ENCODE results near the gene AVL9. TPM values are rescaled to one million over a fixed set of nuclear protein-coding genes. Genes with fewer than 3 reads are reported as not detected.

AVL9 gene
- total RNA-seq, 1 experiment from 2014 or later, result 9.3 TPM

DNA sequence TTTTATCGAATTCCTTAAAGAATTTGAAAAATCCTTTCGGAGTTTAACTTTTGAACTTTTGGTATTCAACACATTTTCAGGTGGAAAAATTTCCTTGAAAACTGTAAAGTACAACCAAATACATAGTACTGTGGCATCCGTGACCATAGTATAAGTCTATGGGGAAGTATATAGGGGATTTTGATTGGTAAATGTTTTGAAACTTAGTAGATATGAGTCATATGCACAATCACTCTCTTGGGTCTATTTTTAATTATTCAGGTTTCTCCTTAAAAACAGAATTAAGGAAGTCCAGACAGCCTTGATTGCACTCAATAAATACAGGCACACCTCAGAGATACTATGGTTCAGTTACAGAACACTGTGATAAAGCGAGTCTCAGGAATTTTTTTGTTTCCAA is 64.2 kb downstream of the AVL9 start:
- Histone ChIP-seq H3K4me3 (no peak overlapping the region), H3K27me3 (no peaks in the 10 kb centered on the region), H3K36me3 (peaks cover 51% of the 10 kb centered on the region), H3K9me3 (no peaks in the 10 kb centered on the region)
- no peak for DNase-seq

DNA sequence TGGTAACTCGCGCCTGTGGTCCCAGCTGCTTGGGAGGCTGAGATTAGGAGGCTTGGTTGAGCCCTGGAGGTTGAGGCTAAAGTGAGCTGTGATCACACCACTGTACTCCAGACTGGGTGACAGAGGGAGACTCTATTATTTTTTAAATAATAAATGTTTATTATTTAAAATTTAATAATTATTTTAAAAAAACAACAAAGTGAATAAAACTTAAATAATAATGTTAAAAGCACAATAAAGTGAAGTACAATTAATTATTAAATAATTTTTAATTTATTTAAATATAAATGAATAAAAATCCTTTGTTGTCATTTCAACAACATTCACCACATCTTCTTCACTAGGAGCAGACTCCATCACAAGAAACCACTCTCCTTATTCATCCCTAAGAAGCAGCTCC is 64.8 kb downstream of the AVL9 start:
- DNase-seq, result no peak
- Histone ChIP-seq H3K36me3 (peaks cover 45% of the 10 kb centered on the region), H3K27me3 (no peaks in the 10 kb centered on the region)

DNA sequence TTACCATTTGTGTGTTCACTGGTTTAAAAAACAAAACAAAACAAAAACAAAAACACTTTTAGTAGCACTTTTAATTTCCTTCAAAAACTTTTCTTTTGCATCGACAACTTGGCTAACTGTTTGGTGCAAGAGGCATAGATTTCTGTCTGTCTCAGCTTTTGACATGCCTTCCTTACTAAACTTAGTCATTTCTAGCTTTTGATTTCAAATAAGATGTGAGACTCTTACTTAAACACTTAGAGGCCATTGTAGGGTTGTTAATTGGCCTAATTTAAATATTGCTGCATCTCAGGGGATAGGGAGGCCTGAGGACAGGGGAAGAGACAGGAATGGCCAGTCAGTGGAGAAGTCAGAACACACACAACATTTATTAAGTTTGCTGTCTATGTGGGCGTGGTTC is 66.3 kb downstream of the AVL9 start:
- Histone ChIP-seq H3K36me3 (peaks cover 40% of the 10 kb centered on the region), H3K4me3 (no peak overlapping the region), H3K27me3 (no peaks in the 10 kb centered on the region), H3K9me3 (no peaks in the 10 kb centered on the region)
- DNase-seq, result no peak

More for the DNA sequence above, 64.8 kb downstream of the AVL9 start:
- H3K9me3 ChIP-seq, result no peaks in the 10 kb centered on the region
- H3K4me3 ChIP-seq, result no peak overlapping the region

DNA sequence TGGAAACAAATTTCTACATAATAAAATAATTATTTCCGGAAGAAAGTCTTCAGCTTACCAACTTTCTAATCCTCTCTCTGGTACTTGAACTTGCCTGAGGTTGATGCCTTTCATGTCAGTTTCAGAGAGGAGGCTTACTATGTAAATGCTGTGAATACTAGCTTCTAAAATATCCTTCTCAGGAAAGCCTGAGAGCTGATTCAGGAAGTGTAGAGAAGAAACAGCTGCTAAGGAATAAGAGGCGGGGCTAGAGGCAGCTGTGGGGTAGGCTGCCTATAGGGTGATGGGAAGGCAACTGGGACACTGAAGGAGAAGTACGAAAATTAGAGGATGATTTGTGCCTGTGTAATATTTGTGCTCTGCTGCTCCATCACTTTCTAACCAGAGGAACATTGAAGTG is 69.3 kb downstream of the AVL9 start:
- no peak overlapping the region for H3K4me3 ChIP-seq
- H3K9me3 ChIP-seq, result no peaks in the 10 kb centered on the region
- peaks cover 32% of the 10 kb centered on the region for H3K36me3 ChIP-seq
- no peaks in the 10 kb centered on the region for H3K27me3 ChIP-seq
- no peak for DNase-seq

DNA sequence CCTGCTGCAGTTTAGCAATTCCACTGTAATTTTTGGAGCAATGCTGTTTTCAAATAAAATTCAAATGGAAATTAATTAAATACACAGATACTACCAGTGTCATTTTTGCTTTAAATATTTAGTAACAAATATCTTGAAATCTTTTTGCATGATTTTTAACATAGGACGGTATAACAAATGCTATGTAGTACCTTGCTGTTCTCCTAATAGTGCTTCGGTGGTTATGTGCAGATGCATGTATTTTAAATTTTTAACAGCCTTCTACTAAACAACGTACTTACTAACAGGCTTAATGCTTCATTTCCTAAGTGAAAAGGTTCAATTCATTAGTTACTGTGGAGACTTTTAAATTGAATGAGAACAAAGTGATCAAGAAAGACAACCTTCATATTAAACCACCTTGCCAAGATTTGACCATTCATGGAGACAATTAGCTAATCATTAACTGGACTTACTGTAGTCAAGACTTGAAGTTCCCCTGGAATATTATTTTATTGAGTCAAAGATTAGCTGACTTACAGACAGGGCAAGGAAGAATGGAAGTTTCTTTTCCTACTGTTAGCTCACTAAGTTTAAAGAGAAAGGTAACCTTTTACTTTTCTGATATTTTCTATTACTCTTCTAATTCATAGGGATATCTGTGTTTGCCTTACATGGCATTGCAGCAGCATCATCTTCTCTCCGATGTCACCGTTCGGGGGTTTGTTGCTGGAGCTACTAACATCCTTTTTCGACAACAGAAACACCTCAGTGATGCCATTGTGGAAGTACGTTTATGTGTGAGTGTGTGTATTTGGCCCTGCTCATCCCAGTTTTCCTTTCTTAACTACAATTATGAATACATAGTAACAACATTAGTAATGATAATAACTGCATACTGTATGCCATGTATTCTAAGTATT is 74.3 kb downstream of the AVL9 start:
- Histone ChIP-seq H3K9me3 (no peaks in the 10 kb centered on the region), H3K4me3 (no peak overlapping the region)

DNA sequence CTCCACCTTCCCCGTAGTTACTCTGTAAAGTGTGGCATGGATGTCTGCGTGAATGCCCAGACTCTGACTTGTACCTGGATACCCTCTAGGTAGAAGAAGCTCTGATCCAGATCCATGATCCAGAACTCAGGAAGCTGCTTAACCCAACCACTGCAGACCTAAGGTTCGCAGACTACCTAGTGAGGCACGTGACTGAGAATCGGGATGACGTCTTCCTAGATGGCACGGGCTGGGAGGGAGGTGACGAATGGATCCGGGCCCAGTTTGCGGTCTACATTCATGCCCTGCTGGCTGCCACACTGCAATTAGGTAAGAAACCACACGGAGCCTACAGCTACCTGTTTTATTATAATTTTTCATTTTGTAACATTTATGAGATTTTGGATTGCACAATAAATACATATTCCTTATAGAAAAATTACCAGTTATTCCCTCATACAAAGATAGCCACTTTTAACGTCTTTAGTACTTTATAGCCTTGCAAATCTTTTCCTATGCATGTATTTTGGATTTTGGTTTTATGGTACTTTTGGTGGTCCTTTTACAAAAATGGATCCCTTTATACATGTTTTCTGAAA is 77.9 kb downstream of the AVL9 start:
- Histone ChIP-seq H3K4me3 (no peak overlapping the region), H3K9me3 (no peaks in the 10 kb centered on the region), H3K27me3 (no peaks in the 10 kb centered on the region), H3K36me3 (peaks cover 49% of the 10 kb centered on the region)
- no peak for DNase-seq

More for the DNA sequence above, 74.3 kb downstream of the AVL9 start:
- no peaks in the 10 kb centered on the region for H3K27me3 ChIP-seq
- no peak for DNase-seq
- peaks cover 28% of the 10 kb centered on the region for H3K36me3 ChIP-seq

DNA sequence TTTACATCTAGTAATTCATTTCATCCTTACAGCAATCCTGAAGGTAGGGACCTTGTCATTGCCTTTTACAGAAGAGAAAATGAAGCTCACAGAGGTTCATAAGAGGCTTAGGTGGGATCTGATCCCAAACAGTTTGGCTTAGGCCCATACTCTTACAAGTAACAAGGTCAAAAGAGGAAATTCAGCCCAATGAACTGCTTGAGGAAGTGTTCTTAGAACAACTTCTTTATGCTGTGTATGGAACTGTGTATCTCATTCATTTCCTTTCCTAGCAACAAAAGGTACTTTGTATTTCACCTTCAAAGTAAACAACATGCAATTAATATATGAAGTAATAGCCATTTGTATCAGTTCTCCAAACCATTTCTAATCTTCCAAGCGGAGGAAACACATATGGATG is 79.3 kb downstream of the AVL9 start:
- no peak for DNase-seq
- H3K9me3 ChIP-seq, result no peaks in the 10 kb centered on the region
- no peak overlapping the region for H3K4me3 ChIP-seq
- H3K36me3 ChIP-seq, result peaks cover 47% of the 10 kb centered on the region
- H3K27me3 ChIP-seq, result no peaks in the 10 kb centered on the region

DNA sequence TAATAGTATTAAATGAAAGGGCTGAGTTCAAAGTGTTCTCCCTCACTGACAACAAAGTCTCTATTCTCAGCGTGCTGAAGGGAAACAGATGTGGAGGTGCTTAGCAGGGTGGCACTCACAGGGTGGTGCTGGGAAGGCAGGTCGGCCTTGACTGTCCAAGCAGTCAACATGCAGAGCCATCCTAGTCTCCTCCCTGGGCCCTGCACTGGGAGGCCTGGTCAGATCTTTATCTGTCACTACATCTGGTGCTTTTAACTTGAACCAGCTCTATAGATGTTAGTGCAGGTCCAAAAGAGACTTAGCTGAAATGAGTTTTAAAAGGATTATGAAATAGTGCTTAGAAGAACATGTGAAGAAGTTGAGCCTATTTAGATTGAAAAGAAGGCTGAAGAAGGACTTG is 82.1 kb downstream of the AVL9 start:
- Histone ChIP-seq H3K4me3 (no peak overlapping the region), H3K36me3 (peaks cover 60% of the 10 kb centered on the region), H3K27me3 (no peaks in the 10 kb centered on the region), H3K9me3 (no peaks in the 10 kb centered on the region)
- DNase-seq, result no peak

DNA sequence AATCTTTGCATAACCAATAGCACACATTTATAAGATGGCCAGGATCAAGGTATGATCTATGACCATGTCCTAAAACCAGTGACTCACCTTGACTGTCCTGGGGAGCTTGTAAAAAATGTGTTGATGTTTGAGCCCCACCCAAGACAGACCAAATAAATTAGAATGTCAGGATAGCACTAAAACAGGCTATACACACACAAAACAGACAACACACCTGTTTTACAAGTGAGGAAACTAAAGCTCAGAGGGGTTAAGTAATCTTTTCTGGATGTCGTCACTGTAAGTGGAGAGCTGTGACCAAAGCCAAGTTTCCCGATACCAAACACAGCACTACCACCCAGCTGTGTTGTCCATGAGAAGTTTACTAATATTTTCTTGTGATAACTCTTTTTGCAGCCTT is 84.5 kb downstream of the AVL9 start:
- Histone ChIP-seq H3K27me3 (no peaks in the 10 kb centered on the region), H3K4me3 (no peak overlapping the region), H3K9me3 (no peaks in the 10 kb centered on the region), H3K36me3 (peaks cover 64% of the 10 kb centered on the region)
- DNase-seq, result no peak

DNA sequence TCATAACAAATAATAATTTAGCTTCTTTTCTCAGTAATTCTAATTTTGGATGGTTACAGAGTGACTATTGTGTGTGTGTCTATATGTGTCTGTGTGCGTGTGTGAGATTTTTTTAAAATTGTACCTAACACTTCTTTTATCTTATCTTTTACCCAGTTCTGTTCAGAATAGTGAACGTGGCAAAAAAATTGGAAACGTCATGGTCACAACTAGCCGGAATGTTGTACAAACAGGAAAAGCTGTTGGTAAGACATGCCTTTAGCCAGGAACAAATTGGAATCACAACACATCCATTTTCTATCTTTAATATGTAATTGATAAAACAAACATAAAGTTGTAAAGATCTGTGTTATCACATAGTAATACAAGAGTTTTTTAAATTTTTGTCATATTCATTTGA is 85.4 kb downstream of the AVL9 start:
- H3K27me3 ChIP-seq, result no peaks in the 10 kb centered on the region
- H3K4me3 ChIP-seq, result no peak overlapping the region
- no peak for DNase-seq
- no peaks in the 10 kb centered on the region for H3K9me3 ChIP-seq
- peaks cover 58% of the 10 kb centered on the region for H3K36me3 ChIP-seq

DNA sequence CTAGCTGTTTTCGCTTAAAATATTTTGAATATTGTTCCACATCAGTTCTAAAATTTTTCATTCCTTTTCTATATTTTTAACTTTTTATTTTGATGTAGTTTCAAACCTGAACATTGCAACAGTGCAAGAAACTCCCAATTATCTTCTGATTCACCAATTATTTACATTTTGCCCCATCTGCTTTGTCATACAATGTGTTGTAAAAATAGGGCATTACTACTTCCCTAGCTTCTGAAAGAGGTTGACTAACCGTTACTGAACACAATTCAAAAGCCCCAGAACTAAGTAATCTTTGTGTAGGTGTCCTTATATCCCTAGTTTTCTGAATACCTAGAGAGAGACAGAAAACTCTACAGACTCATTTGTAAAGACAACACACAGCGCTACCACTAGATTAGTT is 86.7 kb downstream of the AVL9 start:
- DNase-seq, result no peak
- Histone ChIP-seq H3K36me3 (peaks cover 53% of the 10 kb centered on the region), H3K27me3 (no peaks in the 10 kb centered on the region), H3K9me3 (no peaks in the 10 kb centered on the region), H3K4me3 (no peak overlapping the region)

DNA sequence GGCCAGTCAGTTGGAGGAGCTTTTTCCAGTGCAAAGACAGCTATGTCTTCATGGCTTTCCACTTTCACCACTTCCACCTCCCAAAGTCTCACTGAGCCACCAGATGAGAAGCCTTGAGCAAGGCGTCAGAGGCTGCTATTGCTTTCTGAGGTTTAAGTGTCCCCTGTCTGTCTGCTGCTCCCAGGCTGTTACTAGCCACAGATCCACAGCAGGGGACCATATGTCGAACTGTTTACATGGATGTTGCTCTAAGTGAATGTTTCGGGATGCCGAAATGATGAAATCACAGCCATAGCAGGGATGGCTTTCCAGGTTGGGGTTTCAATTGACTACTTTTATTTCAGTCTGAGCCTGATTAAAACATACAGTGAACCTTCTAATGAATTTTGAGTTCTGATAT is 88.5 kb downstream of the AVL9 start:
- no peak for DNase-seq
- H3K4me3 ChIP-seq, result no peak overlapping the region
- H3K9me3 ChIP-seq, result no peaks in the 10 kb centered on the region
- no peaks in the 10 kb centered on the region for H3K27me3 ChIP-seq
- peaks cover 57% of the 10 kb centered on the region for H3K36me3 ChIP-seq

DNA sequence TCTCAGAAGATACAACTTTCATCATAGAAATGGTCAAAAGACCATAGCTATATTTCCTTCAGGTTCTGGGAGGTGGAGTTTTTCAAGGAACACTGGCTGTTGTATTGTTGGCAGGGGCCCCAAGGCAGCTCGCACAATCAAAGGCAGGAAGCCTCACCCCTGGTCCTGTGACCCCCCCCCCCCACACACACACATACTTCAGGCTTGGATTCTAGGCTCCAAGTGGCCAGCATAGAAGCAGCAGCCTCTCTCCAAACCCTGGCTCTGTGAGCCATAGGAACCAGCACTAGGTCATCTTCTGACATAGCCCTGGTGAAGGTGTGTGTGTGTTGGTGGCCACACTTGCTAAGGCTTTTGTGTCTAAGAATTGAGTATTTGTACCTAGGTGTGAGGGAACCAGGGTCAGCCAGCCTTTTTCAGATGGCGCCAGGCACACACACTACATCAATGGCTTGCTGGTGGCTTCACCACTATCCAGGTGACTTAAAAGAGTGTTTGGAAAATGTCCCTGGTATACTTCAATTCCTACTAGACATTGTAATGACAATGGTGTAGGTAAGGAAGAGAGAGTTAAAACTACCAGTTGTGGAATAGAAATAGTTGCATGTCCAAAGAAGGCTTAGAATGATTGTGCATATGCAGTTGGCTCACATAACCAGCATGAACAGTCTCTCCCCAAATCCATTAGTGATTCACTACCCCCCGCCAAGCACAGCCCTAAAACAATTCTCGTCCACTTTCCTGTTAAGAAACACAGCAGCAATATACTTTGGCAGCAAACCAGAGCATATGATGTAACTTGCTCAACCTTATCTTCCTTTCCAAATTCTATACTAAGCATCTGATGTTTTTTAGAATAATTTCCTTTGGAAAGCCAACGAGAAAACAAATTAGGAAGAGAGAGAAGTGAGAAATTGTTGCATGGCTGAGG is 91.3 kb downstream of the AVL9 start:
- Histone ChIP-seq H3K9me3 (no peaks in the 10 kb centered on the region), H3K4me3 (no peak overlapping the region), H3K27me3 (no peaks in the 10 kb centered on the region), H3K36me3 (peaks cover 51% of the 10 kb centered on the region)
- DNase-seq, result peak; percentile 90

DNA sequence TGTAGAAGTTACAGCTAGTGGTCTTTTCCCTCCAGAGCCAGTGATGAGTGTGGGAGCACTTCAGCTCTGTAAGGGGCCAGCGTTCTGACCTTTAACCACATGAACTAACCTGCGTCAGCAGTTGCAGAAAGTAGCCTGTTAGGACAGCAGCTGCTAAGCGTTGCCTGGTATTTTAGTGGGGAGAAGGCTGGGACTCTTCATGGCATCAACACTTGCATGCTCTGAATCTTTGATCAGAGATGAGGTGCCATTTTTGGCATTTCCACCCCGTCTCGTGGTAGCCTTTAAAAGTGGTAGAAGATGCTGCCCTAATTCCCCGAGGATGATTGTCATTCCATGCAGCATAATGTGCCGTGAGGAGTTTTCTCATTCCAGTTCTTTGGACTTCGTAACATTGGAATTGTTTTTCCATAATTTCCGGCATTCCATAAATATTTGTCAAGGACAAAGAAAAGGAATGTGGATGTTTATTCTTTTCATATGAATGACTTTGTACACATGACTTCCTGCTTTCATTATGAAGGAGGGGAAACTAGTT is 92.2 kb downstream of the AVL9 start:
- DNase-seq, result no peak
- H3K4me3 ChIP-seq, result no peak overlapping the region
- H3K36me3 ChIP-seq, result peaks cover 47% of the 10 kb centered on the region
- no peaks in the 10 kb centered on the region for H3K27me3 ChIP-seq
- no peaks in the 10 kb centered on the region for H3K9me3 ChIP-seq

DNA sequence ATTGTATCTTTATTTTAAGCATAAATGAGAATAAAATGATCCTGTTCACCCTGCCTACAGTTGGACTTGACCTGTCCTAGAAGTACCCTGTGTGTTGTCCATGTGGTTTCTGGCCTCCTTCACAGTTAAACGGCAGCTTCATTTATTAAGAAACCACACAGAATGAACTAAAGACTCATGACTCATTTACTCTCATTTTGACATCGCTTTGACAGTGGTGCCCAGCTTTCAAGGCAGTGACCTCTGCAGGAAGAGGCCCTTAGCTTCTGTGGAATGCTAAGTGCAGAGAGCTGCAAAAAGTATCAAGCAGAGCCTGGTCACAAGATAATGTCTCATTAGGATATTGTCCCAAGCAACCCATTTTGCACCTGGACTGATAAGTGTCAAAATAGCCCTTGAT is 93.4 kb downstream of the AVL9 start:
- no peaks in the 10 kb centered on the region for H3K27me3 ChIP-seq
- no peak overlapping the region for H3K4me3 ChIP-seq
- no peaks in the 10 kb centered on the region for H3K9me3 ChIP-seq
- peaks cover 37% of the 10 kb centered on the region for H3K36me3 ChIP-seq
- peak; percentile 41 for DNase-seq

DNA sequence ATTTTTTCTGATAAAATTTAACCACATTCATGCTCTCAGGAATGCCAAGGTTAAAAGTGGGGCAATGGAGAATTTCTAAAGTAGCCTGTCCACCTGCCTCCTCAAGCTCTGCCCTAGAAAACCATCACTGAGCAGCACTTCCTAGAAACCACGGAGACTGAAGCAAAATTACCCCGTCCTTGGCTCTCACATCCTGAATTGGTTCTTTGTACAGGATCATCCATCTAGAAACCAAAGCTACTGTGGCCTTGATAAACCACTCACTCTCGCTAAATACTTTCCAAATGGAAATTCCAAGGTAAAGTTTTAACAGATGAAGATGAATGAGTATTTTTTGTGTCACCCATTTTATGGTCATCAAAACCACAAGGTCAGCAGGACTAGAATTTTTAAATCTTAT is 96.6 kb downstream of the AVL9 start:
- no peaks in the 10 kb centered on the region for H3K27me3 ChIP-seq
- peaks cover 22% of the 10 kb centered on the region for H3K36me3 ChIP-seq
- H3K4me3 ChIP-seq, result no peak overlapping the region
- no peaks in the 10 kb centered on the region for H3K9me3 ChIP-seq
- no peak for DNase-seq

DNA sequence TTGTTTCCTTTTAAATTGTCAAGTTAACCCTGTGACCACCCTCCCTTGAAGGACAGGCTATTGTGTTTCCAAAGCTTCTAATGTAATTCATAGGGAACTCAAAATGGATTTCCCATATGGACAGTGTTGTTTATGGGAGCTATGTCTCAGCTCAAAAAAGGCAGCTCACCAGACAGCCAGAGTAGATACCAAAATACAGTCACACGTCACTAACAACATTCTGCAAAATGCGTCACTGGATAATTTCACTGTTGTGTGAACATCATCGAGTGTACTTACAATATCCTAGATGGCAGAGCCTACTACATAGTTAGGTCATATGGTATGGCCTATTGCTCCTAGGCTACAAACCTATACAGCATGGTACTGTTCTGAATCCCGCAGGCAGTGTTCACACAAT is 97.4 kb downstream of the AVL9 start:
- no peak for DNase-seq
- no peak overlapping the region for H3K4me3 ChIP-seq
- no peaks in the 10 kb centered on the region for H3K9me3 ChIP-seq
- H3K27me3 ChIP-seq, result no peaks in the 10 kb centered on the region
- peaks cover 19% of the 10 kb centered on the region for H3K36me3 ChIP-seq

All from MG63 (cell line).